Naive B cell (primary cell): ENCODE data around the gene TTLL9. TPM values are rescaled to one million over a fixed set of nuclear protein-coding genes. Genes with fewer than 3 reads are reported as not detected.
A peak's percentile ranks its signal among the peaks of the same experiment; 100 is the strongest.

Experiments used
- ATAC-seq, 2 donors: fragments of 150-1000 bp; cut with Tn5 transposase; 2 replicates each; pipeline ENCODE4 v1.10.0; 2021; ENCODE audit warnings: low read depth in 2 of 2, mild to moderate bottlenecking in 2 of 2, moderate library complexity in 2 of 2
- DNase-seq: peaks from one replicate; pipeline ENCODE4 v3.0.0; 2022
- H3K27ac Mint-ChIP-seq, 6 donors: one replicate each; pipeline ENCODE4 v1.8.0; 2020 to 2022; ENCODE audit warnings: mild to moderate bottlenecking in 6 of 6, mixed read lengths in 6 of 6, moderate library complexity in 5 of 6, inconsistent platforms in 2 of 6
- H3K27me3 Mint-ChIP-seq, 3 donors: one replicate each; pipeline ENCODE4 v1.8.0; 2021 to 2022; ENCODE audit warnings: mixed read lengths in 3 of 3, mild to moderate bottlenecking in 1 of 3
- H3K36me3 Mint-ChIP-seq, 2 donors: one replicate each; pipeline ENCODE4 v1.8.0; 2020 to 2022; ENCODE audit warnings: mixed read lengths in 2 of 2, inconsistent platforms in 1 of 2, mild to moderate bottlenecking in 1 of 2
- H3K4me1 Mint-ChIP-seq, 3 donors: one replicate each; pipeline ENCODE4 v1.8.0; 2020 to 2022; ENCODE audit warnings: mixed read lengths in 3 of 3, inconsistent platforms in 1 of 3, mild to moderate bottlenecking in 1 of 3, moderate library complexity in 1 of 3
- H3K4me3 Mint-ChIP-seq, 8 donors: one replicate each; pipeline ENCODE4 v1.8.0; 2020 to 2022; ENCODE audit warnings: mild to moderate bottlenecking in 8 of 8, mixed read lengths in 8 of 8, moderate library complexity in 8 of 8, inconsistent platforms in 2 of 8
- H3K9me3 Mint-ChIP-seq, 7 donors: one replicate each; pipeline ENCODE4 v1.8.0; 2020 to 2022; ENCODE audit warnings: mixed read lengths in 7 of 7, mild to moderate bottlenecking in 5 of 7, inconsistent platforms in 2 of 7, moderate library complexity in 1 of 7
- polyA plus RNA-seq, 6 donors: library from polyadenylated mRNA; unstranded; fragments of 300-500 nt; fragmentation: Illumina TruSeq; gene quantifications; one replicate each; pipeline ENCODE4 v1.2.3, GENCODE V29; 2021; ENCODE audit warnings: low read depth in 6 of 6

TTLL9 gene
- polyA plus RNA-seq, 6 donors from 2014 or later, result 0.09 to 0.43 (median 0.21) TPM; not detected in 3

DNA sequence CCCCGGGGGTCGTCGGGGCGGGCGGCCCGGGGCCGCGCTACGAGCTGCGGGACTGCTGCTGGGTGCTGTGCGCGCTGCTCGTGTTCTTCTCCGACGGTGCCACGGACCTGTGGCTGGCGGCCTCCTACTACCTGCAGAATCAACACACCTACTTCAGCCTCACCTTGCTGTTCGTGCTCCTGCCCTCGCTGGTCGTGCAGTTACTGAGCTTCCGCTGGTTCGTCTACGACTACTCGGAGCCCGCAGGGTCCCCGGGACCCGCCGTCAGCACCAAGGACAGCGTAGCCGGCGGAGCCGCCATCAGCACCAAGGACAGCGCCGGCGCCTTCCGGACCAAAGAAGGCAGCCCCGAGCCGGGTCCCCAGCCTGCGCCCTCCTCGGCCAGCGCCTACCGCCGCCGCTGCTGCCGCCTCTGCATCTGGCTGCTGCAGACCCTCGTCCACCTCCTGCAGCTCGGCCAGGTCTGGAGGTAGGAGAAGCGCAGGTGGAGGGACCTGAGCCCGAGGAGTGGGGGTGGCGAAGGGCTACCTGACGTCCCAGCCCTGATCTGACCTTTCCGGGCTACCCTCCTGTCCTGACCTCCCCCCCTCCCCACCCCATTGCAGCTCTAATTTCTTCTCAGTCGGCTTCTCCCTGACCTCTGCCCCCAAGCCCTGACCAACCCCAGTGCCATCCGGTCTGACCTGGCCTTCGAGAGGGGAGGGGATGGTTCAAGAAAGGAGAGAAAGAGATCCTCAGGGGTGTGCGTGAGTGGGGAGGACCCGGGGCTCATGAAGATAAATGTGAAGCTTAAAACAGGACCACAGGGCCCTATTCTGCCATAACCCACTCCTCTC is 98.1 kb downstream of the TTLL9 start:
- H3K27ac Mint-ChIP-seq, result peak overlapping the region in 2 of 6 donors; percentile 11 to 82
- peak overlapping the region; percentile 87 to 95 (median 91) for H3K4me3 Mint-ChIP-seq
- DNase-seq, result peak; percentile 83
- H3K36me3 Mint-ChIP-seq, result no peaks in the 10 kb centered on the region
- H3K4me1 Mint-ChIP-seq, result peaks cover 14 to 22% (median 18%) of the 10 kb centered on the region in 3 donors
- H3K9me3 Mint-ChIP-seq, result peaks cover 0 to 5% (median 0%) of the 10 kb centered on the region in 7 donors
- peak; percentile 85 for ATAC-seq
- H3K27me3 Mint-ChIP-seq, result peaks cover 48 to 61% (median 48%) of the 10 kb centered on the region in 3 donors

DNA sequence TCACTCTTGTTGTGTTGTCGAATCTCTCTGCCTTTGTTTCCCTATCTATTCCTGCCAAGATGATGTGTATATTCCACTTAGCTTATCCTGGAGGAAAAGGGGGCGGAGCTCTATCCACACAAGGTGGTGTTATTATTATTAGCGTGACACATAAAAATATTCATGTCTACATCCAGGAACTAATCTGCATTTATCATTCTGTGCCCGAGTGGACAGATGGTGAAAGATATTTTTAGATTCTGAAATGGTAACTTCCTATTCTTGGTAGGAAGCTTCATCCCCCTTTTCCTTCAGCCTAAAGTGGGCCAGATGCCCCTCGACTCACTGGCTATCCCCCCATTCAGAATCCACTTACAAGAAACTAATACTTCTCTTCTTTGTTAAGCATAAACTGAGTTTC is 99.6 kb downstream of the TTLL9 start:
- DNase-seq (no peak), ATAC-seq (no peak)
- H3K27ac Mint-ChIP-seq, result no peak overlapping the region
- H3K9me3 Mint-ChIP-seq, result peaks cover 0 to 5% (median 0%) of the 10 kb centered on the region in 7 donors
- H3K4me1 Mint-ChIP-seq, result peaks cover 14 to 22% (median 18%) of the 10 kb centered on the region in 3 donors
- peaks cover 44 to 66% (median 48%) of the 10 kb centered on the region in 3 donors for H3K27me3 Mint-ChIP-seq
- H3K36me3 Mint-ChIP-seq, result no peaks in the 10 kb centered on the region
- peak overlapping the region in 4 of 8 donors; percentile 41 to 79 (median 56) for H3K4me3 Mint-ChIP-seq

DNA sequence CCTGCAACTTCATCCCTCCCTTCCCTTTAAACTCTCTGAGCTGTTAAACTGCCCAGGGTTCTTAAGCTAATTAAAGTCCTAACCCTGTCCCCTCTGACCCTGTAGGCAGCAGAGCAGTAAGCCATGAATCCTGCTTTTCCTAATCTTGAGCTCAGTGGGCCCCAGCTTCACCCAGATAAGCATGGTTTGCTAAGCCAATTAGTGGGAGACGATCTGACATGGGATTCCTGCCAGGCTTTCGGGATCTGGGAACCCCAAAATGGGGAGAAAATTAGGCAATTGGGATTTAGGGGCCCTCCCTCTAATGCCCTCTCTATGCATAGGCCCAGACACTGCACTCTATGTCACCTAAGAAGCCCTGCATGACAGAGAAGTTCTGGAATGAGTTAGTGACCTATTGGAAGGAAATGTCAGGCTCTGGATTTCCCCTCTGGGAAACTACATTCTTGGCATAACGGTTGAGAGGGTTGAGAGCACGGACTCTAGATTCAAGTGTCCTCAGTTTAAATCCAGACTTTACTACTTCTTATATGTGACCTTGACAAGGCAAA is 102.1 kb downstream of the TTLL9 start:
- peaks cover 35 to 69% (median 36%) of the 10 kb centered on the region in 3 donors for H3K27me3 Mint-ChIP-seq
- H3K4me3 Mint-ChIP-seq, result peak overlapping the region in 1 of 8 donors; percentile 15
- DNase-seq (no peak), ATAC-seq (no peak)
- H3K36me3 Mint-ChIP-seq, result no peaks in the 10 kb centered on the region
- no peaks in the 10 kb centered on the region for H3K9me3 Mint-ChIP-seq
- H3K4me1 Mint-ChIP-seq, result peaks cover 10 to 15% (median 13%) of the 10 kb centered on the region in 3 donors
- H3K27ac Mint-ChIP-seq, result no peak overlapping the region

DNA sequence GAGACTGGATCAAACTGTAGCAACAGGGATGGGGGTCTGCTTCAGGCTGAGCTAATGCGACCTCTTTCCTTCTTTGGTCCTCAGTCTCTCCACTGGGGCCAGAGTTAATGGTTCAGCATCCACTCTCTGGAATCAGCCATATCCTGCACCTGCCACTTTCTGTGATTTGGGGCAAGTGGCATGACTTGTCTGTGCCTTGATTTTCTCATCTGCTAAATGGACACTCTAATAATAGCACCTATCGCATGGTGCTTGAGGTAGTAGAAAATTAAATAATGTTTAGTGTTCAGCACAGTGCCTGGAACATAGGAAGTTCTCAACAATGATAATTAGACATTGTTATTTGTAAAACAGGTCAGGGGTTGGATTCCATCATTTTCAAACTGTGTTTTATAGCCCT is 103.9 kb downstream of the TTLL9 start:
- no peaks in the 10 kb centered on the region for H3K9me3 Mint-ChIP-seq
- H3K4me3 Mint-ChIP-seq, result no peak overlapping the region
- ATAC-seq (no peak), DNase-seq (no peak)
- H3K4me1 Mint-ChIP-seq, result peaks cover 0 to 8% (median 5%) of the 10 kb centered on the region in 3 donors
- peaks cover 31 to 62% (median 32%) of the 10 kb centered on the region in 3 donors for H3K27me3 Mint-ChIP-seq
- no peak overlapping the region for H3K27ac Mint-ChIP-seq
- no peaks in the 10 kb centered on the region for H3K36me3 Mint-ChIP-seq

DNA sequence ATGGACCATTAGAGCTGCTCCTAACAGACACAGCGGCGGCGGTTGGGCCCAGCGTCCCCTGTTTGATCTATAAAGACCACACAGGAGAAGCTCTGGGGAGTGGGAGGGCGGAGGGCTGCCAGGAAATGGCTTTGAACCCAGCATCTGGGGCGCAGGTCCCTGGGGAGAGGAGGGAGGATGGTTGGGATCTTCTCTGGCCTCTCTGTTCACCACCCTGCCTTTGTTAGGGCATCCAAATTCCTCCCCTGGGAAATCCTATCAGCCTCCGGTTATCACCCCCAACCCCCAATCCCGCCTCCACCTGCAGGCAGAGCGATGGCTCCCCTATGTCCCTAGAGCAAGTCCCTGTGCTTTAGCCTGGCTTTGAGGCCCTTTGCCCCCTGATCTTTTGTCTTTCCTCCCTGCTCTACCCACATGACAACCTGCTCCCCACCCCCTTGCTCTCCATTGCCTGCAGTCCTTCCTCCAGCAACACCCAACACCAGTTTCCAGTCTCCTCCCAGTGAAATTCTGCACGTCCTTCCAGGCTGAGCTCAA is 104.6 kb downstream of the TTLL9 start:
- Mint-ChIP-seq H3K4me1 (peaks cover 0 to 8% (median 5%) of the 10 kb centered on the region in 3 donors), H3K27me3 (peaks cover 26 to 55% (median 37%) of the 10 kb centered on the region in 3 donors), H3K27ac (no peak overlapping the region), H3K9me3 (no peaks in the 10 kb centered on the region), H3K36me3 (no peaks in the 10 kb centered on the region), H3K4me3 (no peak overlapping the region)
- DNase-seq (no peak), ATAC-seq (no peak)

DNA sequence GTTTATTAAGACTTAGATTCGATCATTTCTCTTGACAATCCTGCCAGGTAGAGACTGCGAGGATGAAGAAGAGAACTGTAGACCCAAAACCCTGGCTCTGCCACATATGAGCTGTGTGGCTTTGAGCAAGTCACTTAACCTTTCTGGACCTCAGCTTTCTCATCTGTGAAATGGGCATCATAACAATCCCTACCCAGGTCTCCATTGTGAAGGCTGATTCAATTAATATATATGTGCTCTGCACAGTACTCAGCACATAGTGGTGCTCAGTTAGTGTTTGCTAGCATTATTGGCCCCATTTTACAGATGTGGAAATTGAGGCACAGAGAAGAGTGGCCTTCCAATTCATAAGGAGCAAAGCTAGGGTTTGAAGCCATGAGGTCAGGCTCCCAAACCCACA is 105.4 kb downstream of the TTLL9 start:
- Mint-ChIP-seq H3K9me3 (no peaks in the 10 kb centered on the region), H3K4me1 (peaks cover 0 to 8% (median 5%) of the 10 kb centered on the region in 3 donors), H3K4me3 (no peak overlapping the region), H3K36me3 (no peaks in the 10 kb centered on the region), H3K27ac (no peak overlapping the region), H3K27me3 (peaks cover 22 to 47% (median 38%) of the 10 kb centered on the region in 3 donors)
- DNase-seq, result no peak
- ATAC-seq, result no peak

DNA sequence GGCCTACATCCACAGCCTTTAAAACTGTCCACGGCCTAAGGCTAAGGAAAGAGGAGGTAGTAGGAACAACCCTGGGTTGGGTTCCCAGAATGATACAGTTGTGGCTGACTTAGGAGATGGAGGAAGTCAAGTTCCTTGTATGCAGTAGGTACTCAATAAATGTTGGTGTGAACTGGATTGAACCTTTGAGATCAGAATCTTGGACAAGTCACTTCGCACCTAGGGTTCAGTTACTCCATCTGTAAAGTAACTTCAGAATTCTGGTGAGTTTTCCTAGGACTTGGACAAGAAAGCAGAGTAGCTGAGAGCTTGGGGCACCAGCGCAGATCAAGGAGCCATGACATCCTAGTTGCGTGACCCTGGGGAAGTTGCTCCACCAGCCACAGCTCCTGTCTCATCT is 106.6 kb downstream of the TTLL9 start:
- Mint-ChIP-seq H3K27ac (no peak overlapping the region), H3K9me3 (no peaks in the 10 kb centered on the region), H3K36me3 (no peaks in the 10 kb centered on the region), H3K4me3 (no peak overlapping the region), H3K27me3 (peaks cover 18 to 47% (median 34%) of the 10 kb centered on the region in 3 donors), H3K4me1 (peaks cover 0 to 5% (median 4%) of the 10 kb centered on the region in 3 donors)
- DNase-seq, result no peak
- ATAC-seq, result no peak

DNA sequence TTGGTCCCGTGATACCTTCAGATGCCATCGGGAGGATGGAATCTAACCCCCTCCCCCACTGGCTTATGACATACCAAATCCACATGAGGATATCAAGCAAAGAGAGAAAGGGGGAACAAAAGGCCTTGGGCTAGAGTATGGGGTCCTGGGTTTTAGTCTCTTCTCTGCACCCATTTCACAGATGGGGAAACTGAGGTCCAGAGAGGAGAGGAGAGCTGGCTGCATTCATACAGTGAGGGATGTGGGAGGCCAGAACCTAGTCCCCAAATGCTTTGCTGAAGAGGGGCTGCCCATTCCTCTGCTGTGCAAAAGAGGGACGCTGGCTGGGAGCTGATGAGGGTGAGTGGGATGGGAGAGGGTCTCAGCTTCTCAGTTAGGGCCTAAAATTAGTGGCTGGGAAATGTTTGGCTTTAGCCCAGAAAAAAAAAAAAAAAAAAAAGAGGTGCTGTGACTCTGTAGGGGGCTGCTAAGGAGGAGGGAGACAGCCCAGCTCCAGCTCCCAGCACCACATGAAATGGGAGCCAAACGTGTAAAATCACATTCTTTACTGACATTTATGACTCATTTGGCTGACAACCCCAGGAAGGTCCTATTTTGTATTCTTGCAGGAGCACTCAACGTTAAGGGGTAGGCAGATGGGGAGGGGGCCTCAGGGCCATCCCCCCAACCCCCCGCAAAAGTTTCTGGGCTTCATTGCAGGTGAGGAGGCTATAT is 109.4 kb downstream of the TTLL9 start:
- DNase-seq (no peak), ATAC-seq (no peak)
- Mint-ChIP-seq H3K36me3 (no peaks in the 10 kb centered on the region), H3K9me3 (no peaks in the 10 kb centered on the region), H3K27me3 (peaks cover 18 to 38% (median 28%) of the 10 kb centered on the region in 3 donors), H3K4me1 (no peaks in the 10 kb centered on the region), H3K27ac (no peak overlapping the region), H3K4me3 (no peak overlapping the region)

DNA sequence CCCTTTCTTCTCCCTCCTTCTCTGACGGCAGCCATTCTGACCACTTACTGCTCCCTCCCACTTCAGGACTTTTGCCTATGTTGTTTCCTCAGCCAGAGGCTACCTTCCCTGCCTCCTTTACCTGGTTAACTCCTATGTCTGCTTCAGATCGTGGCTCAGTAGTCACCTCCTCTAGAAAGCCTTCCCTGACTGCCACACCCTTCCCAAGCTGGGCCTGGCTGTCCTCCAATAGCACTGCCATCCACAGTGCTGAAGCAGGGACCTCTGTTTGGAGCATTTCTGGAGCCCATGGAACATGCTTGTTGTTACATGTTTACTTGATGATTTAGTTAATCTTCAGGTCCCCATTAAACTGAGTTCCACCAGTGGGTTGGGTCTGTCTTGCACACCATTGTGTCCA is 111.3 kb downstream of the TTLL9 start:
- no peaks in the 10 kb centered on the region for H3K36me3 Mint-ChIP-seq
- H3K27me3 Mint-ChIP-seq, result peaks cover 14 to 25% (median 19%) of the 10 kb centered on the region in 3 donors
- no peaks in the 10 kb centered on the region for H3K4me1 Mint-ChIP-seq
- H3K4me3 Mint-ChIP-seq, result no peak overlapping the region
- H3K27ac Mint-ChIP-seq, result no peak overlapping the region
- DNase-seq (no peak), ATAC-seq (no peak)
- no peaks in the 10 kb centered on the region for H3K9me3 Mint-ChIP-seq

DNA sequence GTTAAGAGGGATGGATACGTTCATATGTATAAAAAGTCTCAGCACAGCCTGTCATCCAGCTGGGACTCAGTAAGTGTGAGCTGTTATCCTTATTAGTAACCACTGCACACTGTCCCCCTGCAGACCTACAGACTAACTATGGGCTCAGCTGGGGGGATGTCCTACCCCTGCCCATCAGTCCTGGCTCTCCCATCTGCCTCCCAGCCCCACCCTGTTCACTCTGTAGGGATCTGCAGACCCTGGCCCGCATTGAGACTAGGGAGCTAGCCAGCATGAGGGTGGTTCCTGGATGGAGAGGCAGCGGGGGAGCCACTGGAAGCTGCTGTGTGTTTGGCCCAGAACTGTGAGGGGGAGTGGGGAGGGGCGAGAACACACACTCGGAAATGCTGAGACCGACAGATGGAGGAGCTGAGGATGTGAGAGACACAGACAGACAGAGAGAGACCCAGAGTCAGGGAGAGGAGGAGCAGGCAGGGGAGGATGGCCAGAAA is 114.6 kb downstream of the TTLL9 start:
- Mint-ChIP-seq H3K4me1 (no peaks in the 10 kb centered on the region), H3K9me3 (no peaks in the 10 kb centered on the region), H3K27ac (no peak overlapping the region), H3K27me3 (peaks cover 9 to 17% (median 10%) of the 10 kb centered on the region in 3 donors), H3K4me3 (no peak overlapping the region), H3K36me3 (no peaks in the 10 kb centered on the region)
- ATAC-seq (no peak), DNase-seq (no peak)

DNA sequence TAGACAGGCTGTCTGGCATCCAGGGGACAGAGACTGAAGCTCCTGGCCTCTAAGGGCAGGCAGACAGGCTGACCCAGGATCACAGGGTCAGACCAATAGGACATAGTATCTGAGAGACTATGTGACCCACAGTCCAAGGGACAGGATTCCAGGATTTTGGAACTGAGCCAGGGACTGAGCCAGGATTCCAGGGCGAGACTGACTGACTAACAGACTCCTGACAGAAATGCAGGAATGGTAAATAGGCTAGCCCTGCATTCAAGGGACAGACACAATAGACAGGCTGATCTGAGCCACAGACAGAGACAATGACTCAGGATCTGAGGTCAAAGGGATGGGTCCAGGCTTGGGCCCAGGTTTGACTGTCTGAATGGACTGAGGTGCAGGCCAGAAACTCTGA is 117.3 kb downstream of the TTLL9 start:
- H3K9me3 Mint-ChIP-seq, result no peaks in the 10 kb centered on the region
- H3K4me1 Mint-ChIP-seq, result no peaks in the 10 kb centered on the region
- no peaks in the 10 kb centered on the region for H3K36me3 Mint-ChIP-seq
- no peak overlapping the region for H3K27ac Mint-ChIP-seq
- H3K27me3 Mint-ChIP-seq, result peaks cover 14 to 21% (median 14%) of the 10 kb centered on the region in 3 donors
- no peak for ATAC-seq
- no peak for DNase-seq
- H3K4me3 Mint-ChIP-seq, result no peak overlapping the region

DNA sequence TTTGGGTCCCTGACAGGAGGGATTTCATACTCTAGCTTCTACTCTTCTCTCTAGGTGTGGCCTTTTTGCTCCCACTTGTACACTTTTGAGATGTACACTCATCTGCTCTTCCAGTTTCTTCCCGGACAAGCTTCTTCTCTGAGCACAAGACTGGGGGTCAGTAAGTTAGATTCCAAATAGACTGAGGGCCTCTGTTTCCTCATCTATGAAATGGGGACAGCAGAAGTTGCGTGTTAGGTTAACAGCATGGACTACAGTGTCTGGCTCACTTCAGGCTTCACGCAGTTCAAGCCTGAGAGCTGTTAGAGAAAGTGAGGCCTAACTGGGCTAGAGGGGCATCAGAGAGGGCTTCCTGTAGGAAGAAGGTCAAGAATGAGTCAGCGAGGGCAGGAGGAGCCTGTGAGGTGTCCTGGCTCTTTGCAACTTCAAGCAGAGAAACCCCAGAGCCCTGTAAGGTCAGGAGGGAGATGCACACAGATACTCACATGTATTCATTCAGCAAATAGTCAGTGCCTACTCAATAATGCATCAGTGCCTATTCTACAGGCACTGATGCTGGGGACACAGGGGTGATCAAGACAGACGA is 118.1 kb downstream of the TTLL9 start:
- no peaks in the 10 kb centered on the region for H3K9me3 Mint-ChIP-seq
- peak overlapping the region in 2 of 6 donors; percentile 11 to 54 for H3K27ac Mint-ChIP-seq
- no peak overlapping the region for H3K4me3 Mint-ChIP-seq
- ATAC-seq (no peak), DNase-seq (no peak)
- H3K27me3 Mint-ChIP-seq, result peaks cover 13 to 22% (median 16%) of the 10 kb centered on the region in 3 donors
- H3K4me1 Mint-ChIP-seq, result no peaks in the 10 kb centered on the region
- no peaks in the 10 kb centered on the region for H3K36me3 Mint-ChIP-seq
